GM12878 (cell line): ENCODE results near the gene CTNNA2. TPM values are rescaled to one million over a fixed set of nuclear protein-coding genes. Genes with fewer than 3 reads are reported as not detected.

ENCODE experiments used
- ATAC-seq: fragments of 200-7000 bp; cut with Tn5 transposase; 3 replicates; pipeline ENCODE4 v1.9.1; 2020; ENCODE audit warnings: mild to moderate bottlenecking, moderate library complexity
- BruUV-seq: library from RNA; stranded (reverse); fragments of 400-500 nt; replicated peaks from 2 replicates; lab custom pipeline; 2021; lab: Mats Ljungman, UMichigan
- CTCF ChIA-PET: fragments of 300-600 bp; sonication (Branson Sonifier 250); formaldehyde crosslinking; extraction: SDS; loops from one replicate; lab custom pipeline; 2021; ENCODE audit warnings: inconsistent platforms; lab: Yijun Ruan, JAX
- POLR2A ChIA-PET: fragments of 350-600 bp; formaldehyde crosslinking; extraction: SDS; loops from one replicate; lab custom pipeline; 2021; ENCODE audit warnings: inconsistent platforms; lab: Charles Lee
- RAD21 ChIA-PET: fragments of 300-600 bp; sonication (Branson Sonifier 250); formaldehyde crosslinking; loops from one replicate; lab custom pipeline; 2023; ENCODE audit warnings: antibody characterized with exemption; ENCODE audit not compliant: unreplicated experiment; lab: Charles Lee
- SMC1A ChIA-PET: fragments of 300-600 bp; sonication (Branson Sonifier 250); formaldehyde crosslinking; loops from one replicate; lab custom pipeline; 2023; ENCODE audit not compliant: unreplicated experiment, uncharacterized antibody; lab: Charles Lee
- DNase-seq: peaks from one replicate; pipeline ENCODE4 v3.0.0-alpha.2; 2011; ENCODE audit warnings: low read depth, low spot score
- FAIRE-seq: peaks from 3 replicates; lab custom pipeline; 2011; peaks lifted over from hg19 to GRCh38; lab: Jason Lieb, UNC
- H2AFZ ChIP-seq: 2 replicates; pipeline ENCODE4 v1.6.0; 2011; ENCODE audit warnings: low read depth, low read length, control low read depth; ENCODE audit not compliant: control insufficient read depth
- H3K27ac ChIP-seq: 2 replicates; pipeline ENCODE4 v1.5.1; 2011; ENCODE audit warnings: control low read depth; ENCODE audit not compliant: control insufficient read depth, insufficient read depth
- H3K27me3 ChIP-seq, 2 experiments: replicated peaks in 1 of 2; 2 replicates each; pipeline versions ENCODE4 v1.6.0 to v1.6.1; 2011; ENCODE audit warnings: low read length in 1 of 2; ENCODE audit not compliant: control insufficient read depth in 2 of 2, insufficient read depth in 2 of 2
- H3K36me3 ChIP-seq, 2 experiments: 2 replicates each; pipeline ENCODE4 v1.5.1; 2011; ENCODE audit warnings: low read length in 1 of 2; ENCODE audit not compliant: control insufficient read depth in 2 of 2, insufficient read depth in 2 of 2
- H3K4me1 ChIP-seq: 2 replicates; pipeline ENCODE4 v1.6.1; 2011; ENCODE audit warnings: mild to moderate bottlenecking, low read length, moderate library complexity, mixed read lengths; ENCODE audit not compliant: control insufficient read depth, insufficient read depth
- H3K4me2 ChIP-seq: 2 replicates; pipeline ENCODE4 v1.6.0; 2011; ENCODE audit warnings: control low read depth; ENCODE audit not compliant: control insufficient read depth, insufficient read depth
- H3K4me3 ChIP-seq: fragments of 200-600 bp; sonication (generic); 2 replicates; pipeline ENCODE4 v1.5.1; 2016
- H3K79me2 ChIP-seq: 2 replicates; pipeline ENCODE4 v1.6.0; 2011; ENCODE audit warnings: low read length; ENCODE audit not compliant: control insufficient read depth, insufficient read depth
- H3K9ac ChIP-seq: 2 replicates; pipeline ENCODE4 v1.8.0; 2011; ENCODE audit warnings: low read length, control low read depth, mixed read lengths; ENCODE audit not compliant: control insufficient read depth, insufficient read depth
- H3K9me3 ChIP-seq: replicated peaks from 3 replicates; pipeline ENCODE4 v1.5.1; 2011; ENCODE audit warnings: mild to moderate bottlenecking, low read length; ENCODE audit not compliant: control insufficient read depth, insufficient read depth
- H4K20me1 ChIP-seq: 2 replicates; pipeline ENCODE4 v1.6.0; 2011; ENCODE audit not compliant: control insufficient read depth, insufficient read depth
- ESRRA ChIP-seq: IDR thresholded peaks from 2 replicates; pipeline ENCODE4 v1.6.1; 2012; ENCODE audit warnings: mild to moderate bottlenecking, low read length, improper control_type of control experiment
- GABPA ChIP-seq: IDR thresholded peaks from 2 replicates; pipeline ENCODE4 v1.6.1; 2014; ENCODE audit warnings: antibody characterized with exemption, low read depth, mild to moderate bottlenecking, inconsistent platforms
- MLLT1 ChIP-seq: fragments of 450-650 bp; IDR thresholded peaks from 2 replicates; pipeline ENCODE4 v1.6.1; 2016; ENCODE audit warnings: mild to moderate bottlenecking
- RBBP5 ChIP-seq: fragments of 200-600 bp; sonication (generic); conservative IDR thresholded peaks from 2 replicates; pipeline ENCODE4 v1.6.1; 2016
- WGBS: methylation state at CpG from one replicate; pipeline ENCODE4 v1.1.6; 2016; ENCODE audit warnings: low lambda C conversion rate; ENCODE audit not compliant: insufficient replicate concordance, insufficient coverage; ENCODE audit errors: missing lambda C conversion rate; 5-methylcytosine and 5-hydroxymethylcytosine counted together
- in situ Hi-C: fragments of 300-500 bp; cut with MboI; formaldehyde crosslinking; loops from 9 replicates; pipeline ENCODE4 v1.14.3; 2018; ENCODE audit warnings: mixed read lengths
- intact Hi-C: fragments of 100-400 bp; cut with micrococcal nuclease; formaldehyde crosslinking; loops from one replicate; pipeline ENCODE4 v1.14.2; 2022; ENCODE audit not compliant: unreplicated experiment
- polyA plus RNA-seq, 11 experiments: library from polyadenylated mRNA; depleted of rRNA in 4 of 11; unstranded in 6 of 11; stranded (reverse) in 5 of 11; fragments of >200 nt; fragmentation: Nextera tagmentation in 4 of 11; fragmentation: Illumina TruSeq in 1 of 11; extraction: Ambion mirVana in 4 of 11; extraction: Trizol in 1 of 11; gene quantifications; 1 replicate in 1 of 11; 2 replicates in 10 of 11; pipeline versions ENCODE4 v1.2.1 to v1.2.3, GENCODE V29; 2011 to 2016; ENCODE audit warnings: inconsistent platforms in 2 of 11, missing spikeins in 2 of 11, low read depth in 1 of 11
- total RNA-seq, 4 experiments: library from RNA; depleted of rRNA in 3 of 4; stranded (reverse); fragments of >200 nt in 3 of 4; fragmentation: Illumina TruSeq in 1 of 4; extraction: Trizol in 1 of 4; gene quantifications; 2 replicates each; pipeline versions ENCODE4 v1.2.1 to v1.2.3, GENCODE V29; 2013 to 2021

The CTNNA2 gene
- total and polyA plus RNA-seq, 10 of the 15 experiments (the other 5 are each of a cell fraction or from before 2014, with no cell fraction given), result 2.4 to 36.2 (median 6.6) TPM

- H3K9ac ChIP-seq, result no peak overlapping the region
- no peak overlapping the region for H3K27ac ChIP-seq
- FAIRE-seq (no peak), ATAC-seq (no peak), DNase-seq (no peak)
- CTCF ChIA-PET, result interaction anchor here (0.8 to 1.3 kb wide), 4 partner anchors 12 to 79 kb away, joined by 3 to 4 read pairs (median 3); no protein-coding TSS in a partner anchor
- H2AFZ ChIP-seq, result no peak overlapping the region
- intact Hi-C loops, result no loop called here
- RAD21 ChIA-PET, result no interaction called here
- POLR2A ChIA-PET, result interaction anchor here (0.6 kb wide), 1 partner anchor 62 kb away, joined by 7 read pairs; no protein-coding TSS in a partner anchor
- no TSS peak for BruUV-seq
- TF ChIP-seq GABPA, result no peak
- no peak for TF ChIP-seq RBBP5
- TF ChIP-seq MLLT1, result no peak
- no peak for TF ChIP-seq ESRRA
- H3K79me2 ChIP-seq, result no peaks in the 10 kb centered on the region
- in situ Hi-C loops, result no loop called here
- no peaks in the 10 kb centered on the region for H3K4me1 ChIP-seq
- WGBS, result 23% methylated on average over 6 of the region's 6 CpGs
- no peaks in the 10 kb centered on the region for H3K27me3 ChIP-seq
- H3K9me3 ChIP-seq, result no peaks in the 10 kb centered on the region; the same call in 2 of the 3 replicates
- H4K20me1 ChIP-seq, result no peaks in the 10 kb centered on the region
- SMC1A ChIA-PET, result interaction anchor here (0.6 to 1.8 kb wide), 6 partner anchors 8 to 75 kb away, joined by 3 to 7 read pairs (median 3); no protein-coding TSS in a partner anchor
- no peak overlapping the region for H3K4me2 ChIP-seq
- H3K36me3 ChIP-seq, result no peaks in the 10 kb centered on the region
- no peak overlapping the region for H3K4me3 ChIP-seq
Measured at GRCh38 chr2:80420530-80421208, 907.8 kb downstream of the CTNNA2 start.
